A549 (cell line): ENCODE results near the gene STPG4.
"Not testable (repeated sequence)": the region's sequence is repeated elsewhere in the genome, so short reads cannot be mapped to it uniquely, and the experiment has no call there.

Experiments used
- CEBPB ChIP-seq, 2 experiments: fragments of >200 bp in 1 of 2; sonication (Bioruptor Twin) in 1 of 2; formaldehyde crosslinking in 1 of 2; IDR thresholded peaks; 2 replicates each; pipeline ENCODE4 v1.6.1; 2012 to 2016
- HDAC2 ChIP-seq: fragments of 200-600 bp; sonication (generic); IDR thresholded peaks from 2 replicates; pipeline ENCODE4 v1.6.1; 2016
- HOXB5 ChIP-seq: fragments of 250-450 bp; sonication (Bioruptor Pico); IDR thresholded peaks from 2 replicates; pipeline ENCODE4 v1.5.0; 2020; ENCODE audit warnings: mild to moderate bottlenecking, moderate library complexity
- NPAS2 ChIP-seq: fragments of 250-450 bp; sonication (Bioruptor Pico); IDR thresholded peaks from 2 replicates; pipeline ENCODE4 v1.8.0; 2022; ENCODE audit warnings: mild to moderate bottlenecking, moderate library complexity, borderline replicate concordance
- RAD21 ChIP-seq, 2 experiments: fragments of >200 bp in 1 of 2; sonication (Bioruptor Twin) in 1 of 2; formaldehyde crosslinking in 1 of 2; IDR thresholded peaks in 1 of 2; conservative IDR thresholded peaks in 1 of 2; 2 replicates in 1 of 2; 3 replicates in 1 of 2; pipeline ENCODE4 v1.6.1; 2012 to 2018; ENCODE audit warnings: inconsistent platforms in 1 of 2
- RNF2 ChIP-seq: fragments of 200-600 bp; sonication (generic); IDR thresholded peaks from 2 replicates; pipeline ENCODE4 v1.6.1; 2016; ENCODE audit warnings: low read depth, mild to moderate bottlenecking, antibody characterized with exemption, moderate library complexity, borderline replicate concordance
- TF ChIP-seq, protein P1 (sequence below): fragments of >200 bp; sonication (Bioruptor Twin); formaldehyde crosslinking; IDR thresholded peaks from 3 replicates; pipeline ENCODE4 v1.5.1; 2016

DNA sequence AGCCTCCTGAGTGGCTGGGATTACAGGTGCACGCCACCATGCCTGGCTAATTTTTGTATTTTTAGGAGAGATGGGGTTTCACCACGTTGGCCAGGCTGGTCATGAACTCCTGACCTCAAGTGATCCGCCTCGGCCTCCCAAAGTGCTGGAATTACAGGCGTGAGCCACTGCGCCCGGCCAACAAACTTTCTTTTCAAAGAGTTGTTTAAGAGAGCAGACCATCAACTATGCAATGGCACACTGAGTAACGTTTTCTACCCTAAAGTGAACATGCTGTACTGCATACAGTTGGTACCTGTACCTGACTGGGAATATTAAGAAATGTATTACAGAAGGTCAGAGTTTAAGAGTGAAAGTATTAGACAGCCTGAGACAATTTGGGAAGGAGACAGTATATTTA is 13.8 kb upstream of the STPG4 start:
- TF ChIP-seq, protein P1, sequence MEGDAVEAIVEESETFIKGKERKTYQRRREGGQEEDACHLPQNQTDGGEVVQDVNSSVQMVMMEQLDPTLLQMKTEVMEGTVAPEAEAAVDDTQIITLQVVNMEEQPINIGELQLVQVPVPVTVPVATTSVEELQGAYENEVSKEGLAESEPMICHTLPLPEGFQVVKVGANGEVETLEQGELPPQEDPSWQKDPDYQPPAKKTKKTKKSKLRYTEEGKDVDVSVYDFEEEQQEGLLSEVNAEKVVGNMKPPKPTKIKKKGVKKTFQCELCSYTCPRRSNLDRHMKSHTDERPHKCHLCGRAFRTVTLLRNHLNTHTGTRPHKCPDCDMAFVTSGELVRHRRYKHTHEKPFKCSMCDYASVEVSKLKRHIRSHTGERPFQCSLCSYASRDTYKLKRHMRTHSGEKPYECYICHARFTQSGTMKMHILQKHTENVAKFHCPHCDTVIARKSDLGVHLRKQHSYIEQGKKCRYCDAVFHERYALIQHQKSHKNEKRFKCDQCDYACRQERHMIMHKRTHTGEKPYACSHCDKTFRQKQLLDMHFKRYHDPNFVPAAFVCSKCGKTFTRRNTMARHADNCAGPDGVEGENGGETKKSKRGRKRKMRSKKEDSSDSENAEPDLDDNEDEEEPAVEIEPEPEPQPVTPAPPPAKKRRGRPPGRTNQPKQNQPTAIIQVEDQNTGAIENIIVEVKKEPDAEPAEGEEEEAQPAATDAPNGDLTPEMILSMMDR, result not testable (repeated sequence)
- TF ChIP-seq HDAC2; HOXB5 (CRISPR knock-in tag); RAD21 (conservative IDR thresholded peaks at IDR 0.05 in 1 of 2, IDR thresholded peaks at IDR 0.05 in 1 of 2); RNF2; CEBPB (IDR thresholded peaks at IDR 0.05); NPAS2 (CRISPR knock-in tag): not testable (repeated sequence)
